OCI-M2 (cell line): Measurements from ENCODE around the gene SLFN5.
"Not testable (repeated sequence)": the region's sequence is repeated elsewhere in the genome, so short reads cannot be mapped to it uniquely, and the experiment has no call there.

Experiments used
- DNase-seq: peaks from one replicate; lab custom pipeline; 2025; ENCODE audit not compliant: unreplicated experiment; lab: John Stamatoyannopoulos, UW

Gene SLFN5

GRCh38 chr17:35242805-35243560 lies at the start of gene SLFN5:
TSS of gene SLFN5 (plus strand) at chr17:35243072. CDS start at chr17:35258691, 15,619 bp downstream.
- peak; percentile 56 for DNase-seq

GRCh38 chr17:35194001-35194400 lies 48.9 kb upstream of the SLFN5 start, which contains the start of gene SLC35G3:
TSS of gene SLC35G3 (minus strand) at chr17:35194393. CDS start at chr17:35194307, 86 bp downstream.
- not testable (repeated sequence) for DNase-seq

GRCh38 chr17:35195062-35195461 lies 47.8 kb upstream of the SLFN5 start:
- DNase-seq: not testable (repeated sequence)

- not testable (repeated sequence) for DNase-seq
Observed at GRCh38 chr17:35202582-35202981, 40.3 kb upstream of the SLFN5 start.

DNA sequence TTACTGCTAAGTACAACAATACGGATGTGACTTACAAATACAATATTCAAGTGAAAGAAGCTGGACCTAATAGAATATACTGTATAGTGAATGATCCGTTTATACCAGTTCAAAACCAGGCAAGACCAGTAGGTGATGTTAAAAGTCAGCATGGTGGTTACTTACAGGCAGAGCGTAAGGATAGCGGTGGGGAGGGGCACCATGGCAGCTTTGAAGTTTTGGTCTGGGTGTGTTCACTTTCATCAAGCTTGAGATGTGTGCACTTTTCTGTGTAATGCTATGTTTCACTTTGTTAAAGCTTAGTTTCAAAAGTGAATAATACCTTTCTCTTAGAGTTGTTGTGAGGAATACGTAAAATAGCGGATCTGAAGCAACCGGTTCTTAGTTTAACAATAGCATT lies 32.1 kb upstream of the SLFN5 start:
- DNase-seq: no peak

GRCh38 chr17:35212668-35213067 lies 30.2 kb upstream of the SLFN5 start:
- no peak for DNase-seq

GRCh38 chr17:35213412-35213940 lies 29.4 kb upstream of the SLFN5 start:
- DNase-seq: no peak

GRCh38 chr17:35214192-35214591 lies 28.7 kb upstream of the SLFN5 start:
- no peak for DNase-seq

DNA sequence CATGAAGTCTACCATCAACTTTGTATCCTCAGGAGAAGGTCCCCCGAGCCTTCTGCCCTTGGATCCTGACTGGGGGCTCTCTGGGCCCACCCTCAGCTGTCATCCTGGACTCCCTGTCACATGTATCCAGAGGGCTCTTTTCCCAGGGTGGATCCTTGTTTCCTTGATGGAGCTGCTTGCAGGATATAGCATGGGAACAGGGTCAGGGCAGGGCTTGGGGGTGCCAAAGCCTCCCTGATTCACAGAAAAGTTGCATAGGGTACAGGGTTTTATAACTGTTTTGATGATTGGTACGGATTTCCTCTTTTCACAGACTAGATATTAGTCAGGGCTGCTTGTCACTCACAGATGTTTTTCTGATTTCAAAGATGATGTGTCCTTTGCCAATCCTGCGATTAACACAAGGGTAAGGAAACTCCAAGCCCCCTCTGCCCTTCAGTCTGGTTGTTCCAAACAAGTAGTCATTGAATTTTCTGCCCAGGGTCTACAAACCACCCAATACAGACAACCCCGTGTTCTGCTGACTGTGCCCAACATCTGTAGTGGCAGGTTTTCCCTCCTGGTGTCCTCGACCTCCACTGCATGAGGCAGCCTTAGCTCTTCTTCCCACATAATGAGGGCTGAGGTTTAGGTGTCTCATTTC lies 28.1 kb upstream of the SLFN5 start:
- DNase-seq: no peak

DNA sequence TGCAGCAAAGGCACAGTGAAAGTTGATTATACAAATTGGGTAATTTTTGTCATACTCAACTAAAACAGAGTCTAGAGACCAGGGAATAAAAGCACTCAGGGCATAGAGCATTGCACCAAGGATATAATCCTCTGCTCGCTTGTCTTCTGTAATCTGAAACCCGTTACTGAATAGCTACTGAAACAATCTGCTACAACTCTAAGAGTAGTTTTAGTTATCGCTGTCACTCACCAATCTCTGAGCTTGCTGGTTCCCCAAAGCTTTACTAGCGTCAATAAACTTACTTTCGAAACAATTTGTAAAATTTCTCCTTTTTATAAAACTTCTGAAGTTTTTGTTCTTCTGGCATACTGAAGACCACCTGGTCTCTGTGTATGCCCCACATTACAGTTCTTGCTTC lies 25.8 kb upstream of the SLFN5 start:
- no peak for DNase-seq

DNA sequence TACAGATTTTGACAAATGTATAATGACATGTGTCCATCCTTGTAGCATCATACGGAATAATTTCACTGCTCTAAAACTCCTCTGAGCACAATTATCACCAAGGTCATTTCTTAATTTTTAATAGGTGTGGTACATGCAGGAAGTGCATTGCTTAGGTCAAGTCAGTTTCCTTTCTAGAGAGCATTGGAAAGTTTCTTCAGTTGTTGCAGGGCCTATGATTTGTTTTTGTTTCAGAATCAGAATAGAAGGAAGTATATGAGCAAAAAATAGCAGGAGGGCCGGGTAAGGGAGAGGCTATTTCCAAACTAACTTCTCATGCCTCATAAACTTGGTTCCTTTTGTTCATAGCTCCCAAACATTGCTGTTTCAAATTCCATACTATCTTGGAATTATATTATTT lies 24.0 kb upstream of the SLFN5 start:
- DNase-seq: no peak

GRCh38 chr17:35222452-35222851 lies 20.4 kb upstream of the SLFN5 start:
- no peak for DNase-seq

DNA sequence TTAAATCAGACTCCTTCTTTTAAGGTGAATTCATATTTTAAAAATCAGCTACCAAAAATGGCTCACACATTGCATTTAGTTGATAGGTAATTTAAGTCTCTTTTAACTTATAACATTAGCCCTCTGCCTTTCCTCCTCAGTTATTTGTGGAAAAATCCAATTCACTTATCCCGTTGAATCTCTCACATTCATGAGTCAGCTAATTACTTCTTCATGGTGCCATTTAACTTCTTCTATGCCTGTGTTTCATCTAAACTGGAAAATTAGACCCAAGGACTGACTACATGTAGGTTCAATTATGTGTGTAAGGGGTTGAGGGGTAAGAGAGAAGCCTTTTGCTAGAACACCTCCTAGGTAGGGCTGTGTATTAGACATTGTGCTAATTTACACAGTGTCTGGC lies 18.4 kb upstream of the SLFN5 start:
- DNase-seq: no peak

- no peak for DNase-seq
Observed at GRCh38 chr17:35227546-35227945, 15.3 kb upstream of the SLFN5 start.

GRCh38 chr17:35229638-35230037 lies 13.2 kb upstream of the SLFN5 start:
- DNase-seq: no peak

GRCh38 chr17:35234315-35234714 lies 8.6 kb upstream of the SLFN5 start:
- DNase-seq: not testable (repeated sequence)

DNA sequence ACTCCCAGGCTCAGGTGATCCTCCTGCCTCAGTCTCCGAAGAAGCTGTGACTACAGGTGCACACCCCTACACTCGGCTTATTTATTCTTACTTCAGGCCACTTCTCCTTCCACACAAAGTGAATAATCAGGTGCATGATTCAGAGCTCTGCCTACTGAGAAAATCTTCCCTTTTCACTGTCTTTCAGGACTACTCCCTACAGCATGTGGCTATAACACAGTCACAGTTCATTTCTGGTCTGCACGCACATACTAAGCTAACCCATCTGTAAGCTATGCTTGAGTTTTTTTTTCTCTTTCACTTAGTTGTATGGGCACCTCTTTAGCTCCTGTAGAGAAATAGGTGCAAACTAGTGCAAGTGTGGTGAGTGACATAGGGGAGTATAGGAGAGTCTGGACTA lies 7.6 kb upstream of the SLFN5 start:
- no peak for DNase-seq

- DNase-seq: no peak
Observed at GRCh38 chr17:35235917-35236316, 7.0 kb upstream of the SLFN5 start.

- no peak for DNase-seq
Observed at GRCh38 chr17:35236821-35237220, 6.1 kb upstream of the SLFN5 start.

DNA sequence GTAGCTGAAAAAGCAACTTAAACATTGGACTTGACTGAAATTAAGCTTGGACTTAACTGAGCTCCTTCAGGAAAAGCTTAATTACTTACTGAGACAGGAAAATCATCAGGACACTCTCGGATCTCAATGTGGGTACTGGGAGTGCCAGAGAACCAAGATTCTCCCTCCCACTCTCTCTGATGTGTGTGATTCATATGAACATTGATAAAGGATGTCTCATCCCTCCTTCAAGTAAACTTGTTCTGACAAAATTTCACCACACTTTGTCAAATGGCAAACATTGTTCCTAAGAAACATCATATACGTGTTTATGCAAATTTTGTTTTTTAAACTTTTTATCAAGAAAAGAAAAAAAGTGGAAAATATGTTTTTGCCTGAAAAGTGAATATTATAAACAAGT lies 4.1 kb upstream of the SLFN5 start:
- no peak for DNase-seq

DNA sequence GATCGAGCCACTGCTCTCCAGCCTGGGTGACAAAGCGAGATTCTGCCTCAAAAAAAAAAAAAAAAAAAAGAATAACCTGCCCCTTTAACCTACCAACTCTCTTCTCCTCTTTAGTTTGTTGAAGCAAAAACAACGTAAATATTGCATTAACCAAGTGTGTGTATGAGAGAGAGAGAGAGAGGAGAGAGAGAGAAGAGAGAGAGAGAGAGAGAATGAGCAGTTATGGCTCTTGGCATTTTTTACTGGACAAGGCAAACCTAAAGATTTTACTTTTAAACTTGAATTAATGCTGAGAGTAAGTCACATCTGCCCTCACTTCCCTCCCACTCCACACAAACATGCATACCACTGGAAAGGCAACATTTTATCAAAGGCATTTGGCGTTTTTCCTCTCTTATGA lies 3.0 kb upstream of the SLFN5 start:
- no peak for DNase-seq

DNA sequence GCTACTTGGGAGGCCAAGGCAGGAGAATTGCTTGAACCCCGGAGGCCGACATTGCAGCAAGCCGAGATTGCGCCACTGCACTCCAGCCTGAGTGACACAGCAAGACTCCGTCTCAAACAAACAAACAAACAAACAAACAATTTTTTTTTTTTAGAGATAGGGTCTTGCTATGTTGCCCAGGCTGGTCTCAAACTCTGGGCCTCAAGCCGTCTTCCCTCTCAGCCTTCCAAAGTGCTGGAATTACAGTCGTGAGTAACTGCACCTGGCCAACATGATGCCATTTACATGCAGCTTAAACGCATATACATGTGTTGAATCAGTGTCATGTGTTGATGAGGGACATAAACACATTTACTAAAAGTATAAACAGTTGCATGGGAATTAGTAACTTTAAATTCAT lies 2.0 kb upstream of the SLFN5 start:
- DNase-seq: no peak
